HG03196 (cell line): ENCODE data around the gene CTSZ.
"Not testable (repeated sequence)": the region's sequence is repeated elsewhere in the genome, so short reads cannot be mapped to it uniquely, and the experiment has no call there.

Source experiments
- ATAC-seq: cut with Tn5 transposase; IDR thresholded peaks from one replicate; pipeline ENCODE4 v1.9.1; 2021; ENCODE audit not compliant: unreplicated experiment

Gene CTSZ

DNA sequence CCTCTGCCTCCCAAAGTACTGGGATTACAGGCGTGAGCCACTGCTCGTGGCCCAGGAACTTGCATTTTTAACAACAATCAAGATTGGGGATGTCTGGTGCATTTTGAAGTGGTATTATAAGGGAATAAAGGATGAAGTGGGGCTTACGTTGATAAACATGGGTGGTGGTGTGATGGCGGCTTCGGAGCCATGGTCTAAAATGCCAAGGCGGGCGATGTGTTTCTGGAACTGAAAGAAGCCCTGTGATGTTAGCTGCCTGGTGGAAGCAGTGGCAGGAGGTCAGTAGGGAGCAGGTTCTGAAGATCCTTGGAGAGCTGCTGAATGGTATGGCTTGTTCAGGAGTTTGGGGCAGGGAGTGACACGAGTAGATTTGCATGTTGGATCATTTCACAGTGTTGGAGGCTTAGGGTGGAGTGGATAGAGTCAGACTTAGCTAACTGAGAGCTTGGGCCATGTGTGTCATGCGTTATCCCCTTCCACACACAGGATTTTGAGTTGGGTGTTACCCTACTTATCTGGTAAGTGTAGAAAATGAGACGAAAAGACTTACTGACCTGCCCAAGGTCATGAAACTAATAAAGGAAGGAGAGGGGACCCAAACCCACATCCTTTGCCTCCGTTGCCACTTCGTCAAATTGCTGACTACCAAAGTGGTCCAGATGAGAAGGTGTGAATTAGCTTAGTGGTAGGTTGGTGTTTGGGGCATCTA lies 24.5 kb downstream of the CTSZ start:
- ATAC-seq, result no peak

DNA sequence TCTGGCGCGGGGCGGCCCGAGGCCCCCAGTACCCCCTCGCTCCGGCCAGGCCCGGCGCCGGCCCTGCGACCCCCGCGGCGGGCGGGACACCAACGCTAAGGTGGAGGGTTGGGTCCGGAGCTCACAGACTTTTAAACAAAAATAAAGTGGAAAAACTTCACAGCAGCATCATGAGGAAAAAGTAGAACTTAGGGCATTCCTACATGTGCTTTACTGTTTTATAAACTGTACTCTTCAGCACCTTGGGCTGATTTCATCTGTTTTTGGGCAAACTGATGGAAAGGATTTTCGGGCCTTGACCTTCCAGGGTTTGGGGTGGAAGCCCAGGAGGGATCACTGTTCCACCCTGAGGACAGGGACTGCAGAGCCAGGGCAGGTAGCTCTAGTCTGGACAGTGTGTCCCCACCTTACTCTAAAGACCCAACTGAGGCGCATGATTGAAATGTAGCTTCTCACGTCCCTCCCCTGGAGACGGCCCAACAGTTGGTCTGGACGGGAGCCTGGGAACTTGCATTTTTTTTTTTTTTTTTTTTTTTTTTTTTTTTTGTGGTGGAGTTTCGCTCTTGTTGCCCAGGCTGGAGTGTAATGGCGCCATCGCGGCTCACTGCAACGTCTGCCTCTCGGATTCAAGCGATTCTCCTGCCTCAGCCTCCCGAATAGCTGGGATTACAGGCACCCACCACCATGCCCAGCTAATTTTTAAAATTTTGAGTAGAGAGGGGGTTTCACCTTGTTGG lies 25.3 kb downstream of the CTSZ start:
- ATAC-seq, result peak; percentile 31

DNA sequence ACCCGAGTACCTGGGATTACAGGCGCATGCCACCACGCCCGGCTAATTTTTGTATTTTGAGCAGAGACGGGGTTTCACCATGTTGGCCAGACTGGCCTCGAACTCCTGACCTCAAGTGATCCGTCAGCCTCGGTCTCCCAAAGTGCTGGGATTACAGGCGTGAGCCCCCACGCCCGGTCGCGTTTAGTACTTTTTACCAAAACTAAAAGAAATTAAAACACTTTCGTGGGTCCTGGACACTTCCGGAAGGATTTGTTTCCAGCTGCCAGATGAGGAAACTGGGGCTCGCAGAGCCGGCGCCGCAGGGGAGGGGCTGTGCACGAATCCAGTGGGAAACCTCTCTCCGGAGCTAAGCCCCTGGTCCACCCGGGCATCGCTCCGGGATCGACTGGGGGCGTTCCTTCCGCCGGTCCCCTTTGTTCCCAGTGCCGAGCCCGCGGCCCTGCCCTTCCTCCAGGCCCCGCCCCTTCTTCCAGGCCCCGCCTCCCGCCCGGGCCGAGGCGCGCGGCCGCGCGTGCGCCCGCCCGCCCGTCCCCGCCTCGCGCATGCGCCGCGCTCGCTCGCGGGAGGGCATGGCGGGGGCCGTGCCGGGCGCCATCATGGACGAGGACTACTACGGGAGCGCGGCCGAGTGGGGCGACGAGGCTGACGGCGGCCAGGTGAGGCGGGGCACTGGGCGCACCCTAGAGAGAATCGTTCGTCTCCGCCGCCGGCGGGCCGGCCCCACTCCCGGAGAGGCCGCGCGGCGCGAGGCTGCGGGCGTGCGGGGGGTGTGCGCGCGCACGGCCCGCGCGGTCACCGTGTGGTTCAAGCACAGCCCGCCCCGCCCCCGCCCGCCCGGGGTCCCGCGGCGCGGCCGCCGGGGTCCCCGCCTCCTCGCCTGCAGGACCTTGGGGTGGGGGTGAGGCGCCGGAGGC lies 26.1 kb downstream of the CTSZ start, which contains the start of gene NELFCD:
Gene NELFCD, plus strand, starts transcription at position 546 of the 917 bp plus-strand sequence. Its CDS starts 54 bp downstream, at position 600.
- peak; percentile 78 for ATAC-seq

DNA sequence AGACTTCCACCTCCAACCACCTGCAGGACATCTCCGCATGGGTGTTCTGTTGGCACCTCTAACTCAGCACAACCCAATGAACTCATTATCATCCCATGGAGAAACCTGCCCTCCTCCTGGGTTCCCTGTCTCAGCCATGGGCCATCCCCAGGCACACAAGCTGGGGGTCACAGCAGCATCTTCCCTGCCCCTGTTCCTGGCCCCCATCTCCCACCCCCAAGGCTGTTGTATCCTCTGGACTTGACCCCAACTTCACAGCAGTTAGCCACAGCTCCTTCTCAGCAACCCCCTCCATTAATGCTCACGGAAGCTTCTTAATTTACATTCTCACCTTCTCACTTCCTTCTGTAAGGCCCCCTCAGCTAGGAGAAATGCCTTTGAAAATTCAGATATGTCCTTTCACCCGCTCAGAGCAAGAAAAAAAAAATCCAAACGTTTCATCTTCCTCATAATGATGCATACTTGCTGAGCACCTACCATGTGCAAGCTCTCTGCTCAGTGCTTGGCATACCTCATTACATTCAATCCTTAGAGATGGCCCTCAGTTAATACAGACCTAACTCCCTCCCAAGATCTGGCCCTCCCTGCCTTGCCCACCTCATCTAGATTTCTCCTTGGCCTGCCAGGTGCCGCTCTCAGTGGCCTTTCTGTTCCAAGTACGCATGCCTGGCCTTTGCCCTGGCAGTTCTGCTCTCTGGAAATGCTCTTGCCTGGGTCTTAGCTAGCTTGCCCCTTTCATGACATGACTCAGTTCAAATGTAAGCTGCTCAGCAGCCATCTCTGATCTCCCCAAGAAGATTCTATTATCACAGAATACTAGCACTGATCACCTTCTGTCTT lies 28.5 kb downstream of the CTSZ start:
- no peak for ATAC-seq

DNA sequence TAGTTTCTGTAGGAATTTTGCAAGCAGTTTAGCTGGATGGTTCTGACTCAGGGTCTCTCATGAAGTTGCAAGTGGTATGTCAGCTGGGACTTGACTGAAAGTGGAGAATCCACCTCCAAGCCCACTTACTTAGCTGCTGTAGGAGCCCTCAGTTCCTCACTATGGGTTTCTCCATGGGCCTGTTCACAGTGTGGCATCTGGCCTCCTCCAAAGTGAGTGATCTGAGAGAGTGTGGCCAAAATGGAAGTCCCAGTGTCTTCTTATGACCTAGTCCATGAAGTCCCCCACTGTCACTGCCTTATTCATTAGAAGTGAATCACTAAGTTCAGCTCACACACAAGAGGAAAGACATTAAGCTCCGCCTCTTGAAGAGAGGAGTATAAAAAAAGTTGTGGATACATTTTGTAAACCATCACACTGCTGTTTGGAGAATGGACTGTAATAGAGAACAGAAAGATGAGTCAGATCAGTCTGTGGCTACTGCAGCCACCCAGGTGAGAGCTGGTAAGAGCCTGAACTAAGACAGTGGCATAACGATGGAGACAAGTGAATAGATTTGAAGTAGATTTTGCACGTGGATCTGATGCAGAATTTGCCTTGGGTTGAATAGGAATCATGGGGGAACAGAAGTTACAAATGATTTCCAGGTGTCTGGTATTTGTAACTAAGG lies 30.9 kb downstream of the CTSZ start:
- ATAC-seq, result no peak

DNA sequence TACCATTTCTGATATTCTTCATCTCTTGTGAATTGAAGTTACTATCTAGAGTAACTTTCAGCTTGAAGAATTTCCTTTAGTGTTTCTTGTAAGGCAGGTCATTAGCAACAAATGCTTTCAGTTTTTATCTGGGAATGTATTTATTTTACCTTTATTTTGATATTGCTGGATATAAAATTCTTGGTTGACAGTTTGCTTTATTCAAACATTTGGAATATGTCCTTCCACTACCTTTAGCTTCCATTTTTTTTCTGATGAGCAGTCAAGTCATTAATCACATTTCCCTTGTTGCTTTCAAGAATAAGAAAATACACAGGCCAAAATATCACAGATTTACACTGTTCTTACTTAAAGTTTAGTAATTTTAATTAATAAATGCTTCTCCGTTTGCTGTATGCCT lies 31.7 kb downstream of the CTSZ start:
- no peak for ATAC-seq

DNA sequence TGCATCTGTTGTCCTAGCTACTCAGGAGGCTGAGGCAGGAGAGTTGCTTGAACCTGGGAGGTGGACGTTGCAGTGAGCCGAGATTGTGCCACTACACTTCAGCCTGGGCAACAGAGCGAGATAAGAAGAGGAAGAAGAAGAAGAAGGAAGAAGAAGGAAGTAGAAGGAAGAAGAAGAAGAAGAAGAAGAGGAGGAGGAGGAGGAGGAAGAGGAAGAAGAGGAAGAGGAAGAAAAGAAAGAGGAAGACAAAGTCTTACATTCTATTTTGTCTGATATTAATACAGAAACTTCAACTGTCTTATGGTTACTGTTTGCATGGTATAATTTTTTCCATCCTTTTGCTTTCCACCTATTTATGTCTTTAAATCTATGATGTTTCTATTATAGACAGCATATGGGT lies 33.2 kb downstream of the CTSZ start:
- no peak for ATAC-seq

DNA sequence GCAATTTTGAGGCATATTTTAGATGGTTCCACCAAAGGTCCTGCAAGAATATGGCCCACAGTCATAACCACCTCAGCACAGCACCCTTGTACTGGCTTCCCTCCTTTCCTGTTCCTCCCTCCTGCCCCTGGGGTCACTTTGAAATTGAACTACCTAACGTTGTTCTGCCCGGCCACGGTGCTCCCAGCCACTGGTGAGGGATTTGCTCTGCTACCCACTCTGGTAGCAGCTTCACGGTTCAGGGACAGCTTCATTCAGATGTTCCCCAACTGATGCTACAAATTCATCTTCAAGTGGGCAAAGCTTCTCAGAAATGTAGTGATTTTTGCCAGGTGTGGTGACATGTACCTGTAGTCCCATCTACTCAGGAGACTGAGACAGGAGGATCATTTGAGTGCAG lies 33.9 kb downstream of the CTSZ start:
- no peak for ATAC-seq

DNA sequence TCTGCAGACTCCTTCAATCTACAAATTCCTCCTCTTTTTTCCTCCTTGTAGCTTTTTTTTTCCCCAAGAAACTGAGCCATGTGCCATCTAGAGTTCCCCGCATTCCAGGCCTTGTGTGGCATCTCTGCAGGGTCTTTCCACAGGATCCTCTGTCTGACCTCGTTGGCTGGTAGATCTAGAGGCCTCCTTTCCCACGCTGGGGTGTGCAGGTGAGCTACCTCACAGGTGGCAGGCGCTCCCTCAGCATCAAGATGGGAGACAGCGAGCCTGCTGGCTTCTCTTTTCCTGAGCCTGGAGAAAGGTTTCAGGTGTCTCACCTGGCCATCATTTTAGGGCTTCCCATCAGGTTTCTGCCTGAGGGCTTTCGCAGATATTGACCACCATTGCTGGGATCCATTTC lies 35.6 kb downstream of the CTSZ start:
- ATAC-seq, result no peak

DNA sequence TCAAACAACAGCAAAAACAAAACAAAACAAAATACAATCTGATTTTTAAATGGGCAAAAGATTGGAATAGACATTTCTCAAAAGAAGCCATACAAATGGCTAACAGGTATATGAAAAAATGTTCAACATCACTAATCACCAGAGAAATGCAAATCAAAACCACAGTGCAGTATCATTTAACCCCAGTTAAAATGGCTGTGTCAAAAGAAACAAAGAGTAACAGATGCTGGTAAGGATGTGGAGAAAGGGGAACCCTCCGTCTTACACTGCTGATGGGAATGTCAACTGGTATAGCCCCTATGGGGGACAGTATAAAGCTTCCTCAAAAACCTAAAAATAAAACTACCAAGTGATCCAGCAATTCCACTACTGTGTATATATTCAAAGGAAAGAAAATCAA lies 36.9 kb downstream of the CTSZ start:
- no peak for ATAC-seq

DNA sequence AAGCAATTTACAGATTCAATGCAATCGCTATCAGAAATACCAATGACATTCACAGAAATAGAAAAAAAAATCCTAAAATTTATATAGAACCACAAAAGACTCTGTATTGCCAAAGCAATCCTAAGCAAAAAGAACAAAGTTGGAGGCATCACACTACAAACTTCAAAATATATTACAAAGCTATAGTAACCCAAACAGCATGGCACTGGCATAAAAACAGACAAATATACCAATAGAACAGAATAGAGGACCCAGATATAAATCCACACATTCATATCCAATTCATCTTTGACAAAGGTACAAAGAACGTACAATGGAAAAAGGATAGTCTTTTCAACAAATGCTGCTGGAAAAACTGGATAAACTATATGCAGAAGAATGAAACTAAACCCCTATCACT lies 37.6 kb downstream of the CTSZ start:
- ATAC-seq, result no peak

DNA sequence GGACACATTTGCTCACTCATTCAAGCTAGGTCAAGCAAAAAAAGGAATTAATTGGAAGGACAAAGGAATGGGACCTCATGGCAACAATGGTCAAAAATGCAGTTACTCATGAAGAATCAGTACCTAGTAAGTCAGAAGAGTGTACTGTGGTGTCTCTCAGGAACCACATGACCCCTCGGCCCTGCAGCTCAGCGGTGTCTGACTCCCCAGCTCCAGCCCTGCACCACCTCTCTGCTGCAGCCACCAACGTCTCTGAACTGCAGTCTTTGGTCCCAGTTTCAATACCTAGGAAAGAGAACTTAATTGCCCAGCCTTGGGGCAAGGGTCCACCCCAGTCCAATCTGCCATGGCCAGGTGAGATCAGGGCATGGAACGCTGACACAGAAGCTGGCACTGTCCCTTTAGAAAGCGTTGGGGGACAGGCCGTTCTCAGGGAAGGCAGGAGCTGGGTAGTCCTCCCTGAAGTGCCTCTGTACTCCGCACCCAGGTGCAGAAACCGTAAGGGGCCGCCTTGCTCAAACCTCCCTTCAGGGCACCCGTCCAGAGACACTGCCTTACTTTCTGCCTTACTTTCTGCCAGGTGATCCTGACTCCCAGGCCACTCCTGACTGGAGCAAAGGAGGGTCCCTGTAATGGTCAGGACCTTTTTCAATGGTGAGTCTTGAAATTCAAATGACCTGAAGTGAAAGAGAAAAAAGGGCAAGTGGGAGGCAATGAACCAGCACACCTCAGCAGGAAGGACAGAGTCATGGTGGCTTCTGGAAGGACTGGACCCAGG lies 39.2 kb downstream of the CTSZ start:
- ATAC-seq, result no peak

DNA sequence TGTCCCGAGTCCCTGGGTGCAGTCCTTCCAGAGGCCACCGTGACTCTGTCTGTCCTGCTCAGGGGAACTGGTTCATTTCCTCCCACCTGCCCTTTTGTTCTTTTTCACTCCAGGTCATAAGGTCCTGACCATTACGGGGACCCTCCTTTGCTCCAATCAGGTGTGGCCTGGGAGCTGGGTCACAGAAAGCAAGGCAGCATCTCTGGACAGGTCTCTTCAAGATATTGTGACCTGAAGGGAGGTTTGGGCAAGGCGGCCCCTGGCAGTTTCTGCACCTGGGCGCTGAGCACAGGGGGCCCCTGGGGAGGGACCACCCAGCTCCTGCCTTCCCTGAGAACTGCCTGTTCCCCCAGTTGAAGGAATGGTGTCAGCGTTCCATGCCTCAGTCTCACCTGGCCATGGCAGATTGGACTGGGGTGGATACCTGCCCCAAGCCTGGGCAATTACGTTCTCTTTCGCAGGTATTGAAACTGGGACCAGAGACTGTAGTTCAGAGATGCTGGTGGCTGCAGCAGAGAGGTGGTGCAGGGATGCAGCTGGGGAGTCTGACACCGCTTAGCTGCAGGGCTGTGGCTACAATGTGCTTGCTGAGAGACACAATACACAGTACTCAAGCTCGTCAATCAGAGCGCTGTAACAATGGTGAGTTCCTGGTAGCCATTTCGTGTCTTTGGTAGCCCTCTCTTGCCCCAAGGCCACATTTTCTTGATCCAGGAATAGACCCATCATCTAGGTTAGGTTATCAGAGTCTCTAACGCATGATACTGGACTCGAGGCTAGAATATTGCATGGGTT lies 41.6 kb downstream of the CTSZ start:
- ATAC-seq, result no peak

DNA sequence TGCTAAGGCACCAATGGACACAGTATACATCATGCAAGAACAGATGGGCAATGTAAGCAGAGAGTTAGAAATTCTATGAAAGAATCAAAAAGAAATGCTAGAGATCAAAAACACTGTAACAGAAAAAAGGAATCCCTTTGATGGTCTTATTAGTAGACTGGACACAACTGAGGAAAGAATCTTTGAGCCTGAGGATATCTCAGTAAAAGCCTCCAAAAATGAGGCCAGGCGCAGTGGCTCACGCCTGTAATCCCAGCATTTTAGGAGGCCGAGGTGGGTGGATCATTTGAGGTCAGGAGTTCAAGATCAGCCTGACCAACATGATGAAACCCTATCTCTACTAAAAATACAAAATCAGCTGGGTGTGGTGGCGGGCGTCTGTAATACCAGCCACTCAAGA lies 43.1 kb downstream of the CTSZ start:
- not testable (repeated sequence) for ATAC-seq

DNA sequence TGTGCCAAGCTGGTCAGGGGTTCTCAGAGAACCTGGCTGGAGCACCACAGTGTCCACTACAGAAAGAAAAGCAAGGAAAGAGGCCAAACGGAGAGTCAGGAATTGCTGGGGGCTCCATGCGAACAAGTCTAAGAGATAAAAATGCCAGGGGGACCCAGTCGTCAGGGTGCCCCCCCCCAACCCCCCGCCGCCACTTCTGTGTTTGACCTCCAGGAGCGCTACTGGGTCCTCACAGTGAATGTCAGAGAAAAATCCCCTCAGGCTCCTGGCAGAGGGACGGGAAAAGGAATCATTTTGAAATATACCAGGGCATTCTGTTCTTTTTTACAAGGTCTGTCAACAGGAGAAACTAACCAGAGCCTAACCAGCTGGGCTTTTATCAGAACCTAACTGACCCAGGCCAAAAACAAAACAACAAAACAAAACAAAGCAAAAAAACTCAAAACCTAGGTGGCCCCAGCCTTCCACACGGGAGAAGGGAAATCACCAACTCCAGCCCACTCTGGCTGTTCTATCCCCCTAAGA lies 43.9 kb downstream of the CTSZ start:
- no peak for ATAC-seq

DNA sequence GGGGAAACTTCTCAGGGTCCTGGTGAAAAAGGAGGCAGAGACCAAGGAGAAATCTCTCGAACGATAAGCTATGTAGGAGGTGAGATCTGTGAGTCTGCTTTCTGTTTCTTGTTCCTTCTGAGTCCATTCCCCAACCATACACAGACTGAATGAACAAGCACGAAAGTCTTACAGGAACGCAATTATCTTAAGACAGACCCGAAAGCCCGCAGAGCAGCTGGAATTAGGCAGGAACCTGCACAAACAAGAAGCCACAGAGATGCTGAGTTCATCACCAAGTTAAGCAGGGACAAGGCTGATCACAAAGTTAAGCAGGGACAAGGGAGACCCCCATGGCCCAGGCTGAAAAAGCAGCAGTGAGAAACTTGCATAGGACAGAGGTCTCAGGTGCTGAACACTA lies 47.4 kb downstream of the CTSZ start:
- ATAC-seq, result no peak

DNA sequence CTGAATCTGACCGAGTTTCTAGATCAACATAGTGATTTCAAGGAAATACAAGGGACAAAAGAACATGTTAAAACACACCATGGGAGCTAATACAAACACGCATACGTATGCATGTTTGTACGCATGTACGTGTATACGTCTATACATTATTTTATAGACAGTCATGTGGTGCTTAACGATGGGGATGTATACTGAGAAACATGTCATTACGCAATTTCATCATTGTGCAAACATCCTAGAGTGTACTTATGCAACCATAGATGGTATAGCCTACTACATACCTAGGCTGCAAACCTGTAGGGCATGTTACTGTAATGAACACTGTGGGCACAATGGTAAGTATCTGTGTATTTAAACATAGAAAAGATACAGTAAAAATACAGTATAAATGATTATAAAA lies 51.0 kb downstream of the CTSZ start:
- no peak for ATAC-seq

DNA sequence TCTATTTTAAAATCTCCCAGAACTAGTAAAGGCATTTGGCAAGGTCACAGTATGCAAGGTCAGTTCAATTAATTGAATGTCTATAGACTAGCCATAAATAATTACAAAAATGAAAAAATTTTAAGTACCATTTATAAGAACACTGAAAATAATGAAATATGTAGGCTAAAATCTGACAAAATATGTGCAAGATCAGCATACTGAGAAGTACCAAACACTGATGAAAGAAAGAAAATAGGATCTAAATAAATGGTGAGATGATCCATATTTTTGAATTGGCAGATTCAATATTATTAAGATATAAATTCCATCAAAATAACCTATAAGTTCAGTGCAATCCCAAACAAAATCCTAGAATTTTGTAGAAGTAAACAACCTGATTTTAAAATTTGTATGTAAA lies 54.0 kb downstream of the CTSZ start:
- no peak for ATAC-seq
